CD8-positive, alpha-beta memory T cell (primary cell): ENCODE results near the gene SDK1. TPM values are rescaled to one million over a fixed set of nuclear protein-coding genes. Genes with fewer than 3 reads are reported as not detected.

Source experiments
- CTCF ChIA-PET: fragments of 350-600 bp; sonication (Branson Sonifier 250); formaldehyde crosslinking; loops from one replicate; lab custom pipeline; 2021; ENCODE audit warnings: antibody characterized with exemption; lab: Charles Lee
- POLR2A ChIA-PET: fragments of 350-600 bp; sonication (Branson Sonifier 250); formaldehyde crosslinking; loops from one replicate; lab custom pipeline; 2021; ENCODE audit warnings: antibody characterized with exemption; lab: Charles Lee
- DNase-seq, 5 donors: peaks; one replicate each; pipeline versions ENCODE4 v3.0.0 to v3.0.0-alpha.2; 2020 to 2022; ENCODE audit warnings: mixed read lengths in 1 of 5
- H3K27ac ChIP-seq: one replicate; pipeline ENCODE4 v1.7.0; 2013; ENCODE audit warnings: low read depth, mild to moderate bottlenecking, low read length, moderate library complexity
- H3K27me3 ChIP-seq: 2 replicates; pipeline ENCODE4 v1.7.0; 2013; ENCODE audit warnings: low read length, mild to moderate bottlenecking; ENCODE audit not compliant: insufficient read depth, poor library complexity, severe bottlenecking
- H3K36me3 ChIP-seq: 2 replicates; pipeline ENCODE4 v1.7.0; 2013; ENCODE audit warnings: mild to moderate bottlenecking, low read length, moderate library complexity; ENCODE audit not compliant: insufficient read depth
- H3K4me1 ChIP-seq: 2 replicates; pipeline ENCODE4 v1.7.0; 2013; ENCODE audit warnings: mild to moderate bottlenecking, low read length, moderate library complexity; ENCODE audit not compliant: insufficient read depth
- H3K4me3 ChIP-seq: 2 replicates; pipeline ENCODE4 v1.7.0; 2013; ENCODE audit warnings: mild to moderate bottlenecking, low read length
- H3K9me3 ChIP-seq: 2 replicates; pipeline ENCODE4 v1.7.0; 2013; ENCODE audit warnings: mild to moderate bottlenecking, low read length
- H3K27ac Mint-ChIP-seq, 8 donors: one replicate each; pipeline ENCODE4 v1.8.0; 2020 to 2021; ENCODE audit warnings: mixed read lengths in 8 of 8, mild to moderate bottlenecking in 6 of 8, inconsistent platforms in 3 of 8, moderate library complexity in 3 of 8
- H3K27me3 Mint-ChIP-seq, 2 donors: one replicate each; pipeline ENCODE4 v1.8.0; 2020 to 2021; ENCODE audit warnings: mixed read lengths in 2 of 2, mild to moderate bottlenecking in 1 of 2, moderate library complexity in 1 of 2
- H3K36me3 Mint-ChIP-seq, 3 donors: one replicate each; pipeline ENCODE4 v1.8.0; 2020 to 2021; ENCODE audit warnings: mixed read lengths in 3 of 3, inconsistent platforms in 1 of 3, mild to moderate bottlenecking in 1 of 3
- H3K4me1 Mint-ChIP-seq, 3 donors: one replicate each; pipeline ENCODE4 v1.8.0; 2020 to 2021; ENCODE audit warnings: mixed read lengths in 3 of 3, inconsistent platforms in 1 of 3, mild to moderate bottlenecking in 1 of 3
- H3K4me3 Mint-ChIP-seq, 7 donors: one replicate each; pipeline ENCODE4 v1.8.0; 2020 to 2021; ENCODE audit warnings: mixed read lengths in 7 of 7, mild to moderate bottlenecking in 6 of 7, moderate library complexity in 4 of 7, inconsistent platforms in 2 of 7
- H3K9me3 Mint-ChIP-seq, 5 donors: one replicate each; pipeline ENCODE4 v1.8.0; 2020 to 2022; ENCODE audit warnings: mixed read lengths in 5 of 5, mild to moderate bottlenecking in 3 of 5, moderate library complexity in 2 of 5, inconsistent platforms in 1 of 5
- polyA plus RNA-seq: library from polyadenylated mRNA; unstranded; fragments of 300-500 nt; fragmentation: Illumina TruSeq; gene quantifications from one replicate; pipeline ENCODE4 v1.2.3, GENCODE V29; 2021
- total RNA-seq, 2 experiments: library from RNA; stranded (reverse); gene quantifications; one replicate each; pipeline ENCODE4 v1.2.3, GENCODE V29; 2021

The SDK1 gene
- total and polyA plus RNA-seq, 3 experiments from 2014 or later: 0.04 TPM; not detected in 1

DNA sequence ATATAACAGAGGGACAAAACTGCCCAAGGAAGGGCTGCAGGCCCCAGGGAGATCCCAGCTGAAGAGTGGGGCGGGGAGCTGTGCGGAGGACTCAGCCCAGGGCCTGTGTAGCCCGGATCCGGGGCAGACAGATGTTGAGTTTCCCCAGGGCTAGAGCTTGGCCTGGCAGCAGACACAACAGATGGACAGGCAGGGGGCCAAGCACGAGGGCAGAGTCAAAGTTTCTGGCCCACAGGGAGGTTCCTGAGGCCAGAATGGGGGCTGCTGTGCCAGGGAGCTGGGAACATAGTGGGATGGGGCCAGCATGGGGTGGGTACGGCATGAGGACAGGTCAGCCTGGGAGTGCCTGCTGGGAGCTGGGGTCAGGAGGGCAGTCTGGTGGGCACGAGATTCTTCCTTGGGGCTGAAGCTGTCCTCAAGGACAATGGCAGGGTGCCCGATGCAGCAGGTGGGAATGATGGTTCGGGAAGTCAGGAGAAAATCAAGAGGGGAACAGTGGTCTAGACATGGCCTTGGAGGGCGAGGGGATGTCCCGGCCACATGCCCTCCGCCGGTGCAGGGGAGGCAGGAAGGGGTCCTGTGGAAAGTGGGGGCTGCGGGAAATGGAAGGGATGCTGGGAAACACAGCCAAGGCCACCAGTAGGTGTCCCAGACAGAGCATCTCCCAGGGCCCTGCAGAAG is 862.0 kb downstream of the SDK1 start:
- Histone ChIP-seq H3K36me3 (no peaks in the 10 kb centered on the region), H3K4me3 (no peak overlapping the region), H3K27me3 (no peaks in the 10 kb centered on the region), H3K4me1 (no peaks in the 10 kb centered on the region), H3K9me3 (no peaks in the 10 kb centered on the region), H3K27ac (no peak overlapping the region)
- peaks cover 0 to under 1% of the 10 kb centered on the region in 2 donors for H3K27me3 Mint-ChIP-seq
- no peaks in the 10 kb centered on the region for H3K36me3 Mint-ChIP-seq
- H3K9me3 Mint-ChIP-seq: peaks cover 0 to 2% (median 0%) of the 10 kb centered on the region in 5 donors
- ChIA-PET CTCF (no interaction called here), POLR2A (no interaction called here)
- DNase-seq: no peak
- H3K4me1 Mint-ChIP-seq: no peaks in the 10 kb centered on the region
- no peak overlapping the region for H3K27ac Mint-ChIP-seq
- no peak overlapping the region for H3K4me3 Mint-ChIP-seq

DNA sequence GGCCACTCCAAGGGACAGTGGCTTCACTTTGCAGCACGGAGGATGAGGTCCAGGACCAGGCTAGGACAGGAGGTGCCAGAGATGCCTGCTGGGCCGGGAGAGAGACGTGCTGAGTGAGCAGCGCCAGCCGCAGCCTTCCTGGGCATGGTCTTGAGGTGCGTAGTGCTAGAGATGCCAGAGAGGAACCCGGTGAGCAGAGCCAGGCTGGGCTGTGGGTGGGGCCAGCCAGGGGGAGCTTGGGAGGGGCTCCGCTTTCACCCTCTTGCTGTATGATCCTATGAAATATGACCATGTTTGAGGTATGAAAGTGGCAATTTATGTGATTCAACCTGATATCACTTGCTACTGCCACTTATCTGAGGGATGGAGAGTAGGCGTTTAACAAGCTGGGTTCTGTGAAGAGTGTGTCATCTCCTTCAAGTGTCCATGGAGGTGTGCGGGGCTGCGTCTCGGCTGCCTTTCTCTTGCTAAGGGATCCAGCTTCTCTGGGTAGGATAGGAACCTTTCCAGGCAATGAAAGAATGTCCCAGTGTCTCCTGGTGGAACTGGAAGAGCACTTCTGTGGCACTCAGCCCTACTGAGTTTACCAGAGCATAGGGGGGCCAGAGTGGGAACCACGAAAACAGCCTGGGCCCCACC is 862.6 kb downstream of the SDK1 start:
- Mint-ChIP-seq H3K4me1 (no peaks in the 10 kb centered on the region), H3K9me3 (peaks cover 0 to 2% (median 0%) of the 10 kb centered on the region in 5 donors), H3K27me3 (peaks cover 0 to 3% of the 10 kb centered on the region in 2 donors), H3K27ac (no peak overlapping the region), H3K36me3 (no peaks in the 10 kb centered on the region), H3K4me3 (no peak overlapping the region)
- POLR2A ChIA-PET: no interaction called here
- no peaks in the 10 kb centered on the region for H3K4me1 ChIP-seq
- H3K9me3 ChIP-seq: no peaks in the 10 kb centered on the region
- no peak overlapping the region for H3K4me3 ChIP-seq
- DNase-seq: no peak
- H3K36me3 ChIP-seq: no peaks in the 10 kb centered on the region
- CTCF ChIA-PET: no interaction called here
- no peak overlapping the region for H3K27ac ChIP-seq
- H3K27me3 ChIP-seq: no peaks in the 10 kb centered on the region

DNA sequence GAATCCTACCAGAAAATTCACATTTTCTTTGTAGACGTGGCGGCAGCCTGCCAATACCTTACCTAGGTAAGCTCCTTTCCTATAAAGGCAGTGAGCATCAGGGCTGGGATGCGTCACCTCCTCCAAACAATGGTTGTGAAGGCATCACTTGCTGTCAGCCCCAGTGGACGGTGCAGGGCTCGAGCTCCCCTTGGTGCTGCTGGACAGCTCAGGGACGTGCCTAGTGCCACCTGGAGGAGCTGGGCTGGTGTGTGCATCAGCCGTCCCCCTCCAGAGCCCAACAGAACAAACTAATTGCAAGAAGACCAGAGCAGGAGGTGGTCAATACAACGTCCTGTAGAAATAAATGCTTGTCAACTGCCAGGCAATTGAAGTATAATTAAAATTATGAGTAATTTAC is 863.5 kb downstream of the SDK1 start:
- H3K36me3 Mint-ChIP-seq: no peaks in the 10 kb centered on the region
- H3K4me1 Mint-ChIP-seq: no peaks in the 10 kb centered on the region
- H3K27me3 ChIP-seq: no peaks in the 10 kb centered on the region
- H3K4me3 ChIP-seq: no peak overlapping the region
- POLR2A ChIA-PET: no interaction called here
- H3K9me3 ChIP-seq: no peaks in the 10 kb centered on the region
- H3K4me3 Mint-ChIP-seq: no peak overlapping the region
- CTCF ChIA-PET: no interaction called here
- no peaks in the 10 kb centered on the region for H3K36me3 ChIP-seq
- H3K27me3 Mint-ChIP-seq: peaks cover 0 to 3% of the 10 kb centered on the region in 2 donors
- H3K4me1 ChIP-seq: no peaks in the 10 kb centered on the region
- H3K27ac ChIP-seq: no peak overlapping the region
- H3K27ac Mint-ChIP-seq: no peak overlapping the region
- no peak for DNase-seq
- peaks cover 0 to 2% (median 0%) of the 10 kb centered on the region in 5 donors for H3K9me3 Mint-ChIP-seq

DNA sequence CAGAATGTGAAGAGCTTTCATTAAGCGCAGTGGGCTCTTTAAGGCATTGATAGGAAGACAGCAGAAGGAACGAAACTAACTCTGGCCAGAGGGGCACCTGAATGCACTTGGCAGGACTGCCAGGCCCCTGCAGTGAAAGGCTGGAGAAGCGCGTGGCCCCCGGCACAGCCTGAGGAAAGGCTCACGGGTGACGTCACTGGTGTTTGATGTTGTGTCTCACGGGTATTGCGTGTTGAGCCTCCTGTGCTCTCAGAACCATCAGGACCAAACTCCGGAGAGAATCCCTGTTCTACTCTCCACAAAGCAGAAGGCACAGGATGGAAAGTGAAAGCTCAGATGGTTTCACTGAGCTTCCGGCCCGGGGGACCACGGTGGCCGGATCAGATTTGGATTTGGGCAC is 865.3 kb downstream of the SDK1 start:
- H3K9me3 Mint-ChIP-seq: peaks cover 0 to 2% (median 0%) of the 10 kb centered on the region in 5 donors
- no peaks in the 10 kb centered on the region for H3K4me1 Mint-ChIP-seq
- Histone ChIP-seq H3K4me1 (no peaks in the 10 kb centered on the region), H3K27ac (no peak overlapping the region), H3K36me3 (no peaks in the 10 kb centered on the region), H3K27me3 (no peaks in the 10 kb centered on the region), H3K9me3 (no peaks in the 10 kb centered on the region), H3K4me3 (no peak overlapping the region)
- ChIA-PET CTCF (no interaction called here), POLR2A (no interaction called here)
- H3K27ac Mint-ChIP-seq: no peak overlapping the region
- DNase-seq: no peak
- H3K36me3 Mint-ChIP-seq: no peaks in the 10 kb centered on the region
- H3K27me3 Mint-ChIP-seq: peaks cover 0 to 3% of the 10 kb centered on the region in 2 donors
- no peak overlapping the region for H3K4me3 Mint-ChIP-seq

DNA sequence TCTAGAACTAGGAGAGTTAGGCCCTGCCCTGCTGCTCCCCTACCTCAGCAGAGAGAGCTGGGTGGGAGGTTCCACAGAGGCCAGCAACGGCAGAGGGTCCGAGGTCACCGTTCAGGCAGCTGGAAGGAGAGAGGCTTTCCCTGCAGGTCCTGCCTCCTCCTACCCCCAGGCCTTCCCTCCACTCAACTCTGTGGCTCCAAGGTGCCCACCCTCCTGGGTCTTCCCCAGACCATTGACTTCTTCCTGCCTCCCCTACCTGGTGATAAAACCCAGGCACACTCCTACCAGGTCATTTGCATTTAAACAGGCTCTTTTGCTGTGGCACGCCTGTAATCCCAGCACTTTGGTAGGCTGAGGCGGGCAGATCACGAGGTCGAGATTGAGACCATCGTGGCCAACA is 865.8 kb downstream of the SDK1 start:
- ChIA-PET CTCF (no interaction called here), POLR2A (no interaction called here)
- no peaks in the 10 kb centered on the region for H3K27me3 ChIP-seq
- H3K9me3 ChIP-seq: no peaks in the 10 kb centered on the region
- H3K36me3 ChIP-seq: no peaks in the 10 kb centered on the region
- H3K27me3 Mint-ChIP-seq: peaks cover 0 to 3% of the 10 kb centered on the region in 2 donors
- H3K36me3 Mint-ChIP-seq: no peaks in the 10 kb centered on the region
- DNase-seq: no peak
- H3K27ac ChIP-seq: no peak overlapping the region
- H3K4me3 ChIP-seq: no peak overlapping the region
- H3K4me1 Mint-ChIP-seq: no peaks in the 10 kb centered on the region
- H3K27ac Mint-ChIP-seq: no peak overlapping the region
- H3K4me1 ChIP-seq: no peaks in the 10 kb centered on the region
- peaks cover 0 to 2% (median 0%) of the 10 kb centered on the region in 5 donors for H3K9me3 Mint-ChIP-seq
- no peak overlapping the region for H3K4me3 Mint-ChIP-seq

DNA sequence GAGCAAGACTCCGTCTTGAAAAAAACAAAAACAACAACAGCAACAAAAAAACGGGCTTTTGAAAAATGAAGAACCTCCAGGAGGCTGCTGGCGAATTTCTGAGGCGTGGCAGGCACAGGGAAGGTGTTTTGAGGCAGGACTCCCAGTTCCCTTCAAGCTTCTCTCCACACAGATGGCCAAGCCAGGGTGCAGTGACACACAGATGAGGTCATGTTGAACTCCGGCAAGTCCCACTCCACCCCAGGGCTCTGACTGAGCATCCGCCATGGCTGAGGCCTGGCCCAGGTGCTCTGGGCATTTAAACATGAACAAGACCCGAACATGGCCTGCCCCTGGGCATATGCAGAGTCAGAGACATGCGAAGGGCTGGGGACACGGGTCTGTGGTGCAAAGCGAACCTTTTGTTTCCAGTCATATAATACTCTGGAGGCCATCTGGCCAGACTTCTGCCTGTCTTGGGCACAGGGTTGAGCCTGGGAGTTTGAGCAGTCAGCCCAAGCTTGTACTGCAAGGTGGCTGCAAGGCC is 866.4 kb downstream of the SDK1 start:
- Mint-ChIP-seq H3K36me3 (no peaks in the 10 kb centered on the region), H3K4me1 (no peaks in the 10 kb centered on the region), H3K27me3 (peaks cover 0 to 3% of the 10 kb centered on the region in 2 donors), H3K4me3 (no peak overlapping the region), H3K9me3 (peaks cover 0 to 2% (median 0%) of the 10 kb centered on the region in 5 donors), H3K27ac (no peak overlapping the region)
- no peak overlapping the region for H3K27ac ChIP-seq
- no peaks in the 10 kb centered on the region for H3K4me1 ChIP-seq
- H3K36me3 ChIP-seq: no peaks in the 10 kb centered on the region
- ChIA-PET CTCF (no interaction called here), POLR2A (no interaction called here)
- no peaks in the 10 kb centered on the region for H3K27me3 ChIP-seq
- no peak overlapping the region for H3K4me3 ChIP-seq
- no peak for DNase-seq
- H3K9me3 ChIP-seq: no peaks in the 10 kb centered on the region

DNA sequence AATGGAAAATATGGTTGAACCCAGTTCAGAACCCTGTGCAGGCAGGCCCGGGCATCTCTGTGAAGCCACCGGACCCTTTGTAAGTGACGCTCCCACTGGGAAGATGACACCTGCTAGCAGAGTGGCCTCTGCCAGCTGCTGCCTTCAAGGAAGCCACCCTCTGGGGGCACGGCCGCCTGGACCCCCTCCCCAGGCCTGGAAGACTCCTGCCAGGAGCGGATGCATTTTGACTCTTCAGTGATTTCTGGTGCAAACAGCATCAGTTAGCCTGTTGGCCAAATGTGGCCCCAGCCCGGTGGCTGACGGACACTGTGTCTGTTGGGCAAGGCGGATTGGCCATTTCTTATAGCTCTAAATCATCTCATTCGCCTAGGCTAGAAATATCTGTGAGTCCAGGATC is 867.0 kb downstream of the SDK1 start:
- H3K27me3 Mint-ChIP-seq: peaks cover 0 to 3% of the 10 kb centered on the region in 2 donors
- no peak for DNase-seq
- Histone ChIP-seq H3K4me3 (no peak overlapping the region), H3K4me1 (no peaks in the 10 kb centered on the region), H3K27ac (no peak overlapping the region), H3K9me3 (no peaks in the 10 kb centered on the region), H3K36me3 (no peaks in the 10 kb centered on the region), H3K27me3 (no peaks in the 10 kb centered on the region)
- H3K4me1 Mint-ChIP-seq: no peaks in the 10 kb centered on the region
- peaks cover 0 to 2% (median 0%) of the 10 kb centered on the region in 5 donors for H3K9me3 Mint-ChIP-seq
- ChIA-PET CTCF (no interaction called here), POLR2A (no interaction called here)
- no peak overlapping the region for H3K27ac Mint-ChIP-seq
- no peak overlapping the region for H3K4me3 Mint-ChIP-seq
- no peaks in the 10 kb centered on the region for H3K36me3 Mint-ChIP-seq

DNA sequence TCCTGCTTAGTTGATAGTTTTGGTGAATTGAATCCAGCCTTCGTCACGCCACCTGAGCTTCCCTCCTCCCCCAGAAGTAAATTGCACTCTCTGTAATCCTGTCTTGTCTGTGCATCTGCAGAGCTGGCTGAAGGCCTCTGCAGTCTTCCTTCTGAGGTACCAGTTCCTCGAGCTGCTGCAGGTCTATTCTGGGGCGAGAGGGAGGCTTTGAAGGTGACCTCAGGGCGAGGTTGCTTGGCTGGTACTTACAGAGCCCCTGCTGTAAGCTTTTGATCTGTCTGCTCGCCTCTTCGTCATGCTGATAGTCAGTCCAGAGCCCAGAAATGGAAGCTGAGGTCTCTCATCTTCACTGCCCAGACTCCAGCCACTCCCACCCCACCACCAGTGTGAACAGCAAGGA is 867.5 kb downstream of the SDK1 start:
- ChIA-PET POLR2A (no interaction called here), CTCF (no interaction called here)
- peaks cover 0 to 3% (median 0%) of the 10 kb centered on the region in 5 donors for H3K9me3 Mint-ChIP-seq
- no peaks in the 10 kb centered on the region for H3K9me3 ChIP-seq
- no peak for DNase-seq
- no peaks in the 10 kb centered on the region for H3K4me1 ChIP-seq
- H3K4me3 ChIP-seq: no peak overlapping the region
- peaks cover 0 to 3% of the 10 kb centered on the region in 2 donors for H3K27me3 Mint-ChIP-seq
- no peaks in the 10 kb centered on the region for H3K36me3 Mint-ChIP-seq
- H3K27ac ChIP-seq: no peak overlapping the region
- no peaks in the 10 kb centered on the region for H3K27me3 ChIP-seq
- no peaks in the 10 kb centered on the region for H3K36me3 ChIP-seq
- no peak overlapping the region for H3K27ac Mint-ChIP-seq
- H3K4me1 Mint-ChIP-seq: no peaks in the 10 kb centered on the region
- no peak overlapping the region for H3K4me3 Mint-ChIP-seq
